Neutrophil (primary cell): ENCODE measurements around the gene ALPG.

Experiments used
- H3K27ac ChIP-seq: fragments of 200-600 bp; sonication (generic); 2 replicates; pipeline ENCODE4 v1.5.1; 2016; ENCODE audit warnings: mild to moderate bottlenecking, moderate library complexity
- H3K27me3 ChIP-seq: fragments of 200-600 bp; sonication (generic); 2 replicates; pipeline ENCODE4 v1.6.0; 2016; ENCODE audit warnings: mild to moderate bottlenecking
- H3K36me3 ChIP-seq: fragments of 200-600 bp; sonication (generic); 2 replicates; pipeline ENCODE4 v1.5.1; 2017
- H3K4me1 ChIP-seq, 2 experiments: fragments of 200-600 bp in 1 of 2; sonication (generic) in 1 of 2; 1 replicate in 1 of 2; 2 replicates in 1 of 2; pipeline versions ENCODE4 v1.5.1 to v1.6.1; 2013 to 2016; ENCODE audit warnings: low read depth in 1 of 2, low read length in 1 of 2, mild to moderate bottlenecking in 1 of 2, moderate library complexity in 1 of 2; ENCODE audit not compliant: control insufficient read depth in 1 of 2, insufficient read depth in 1 of 2
- H3K4me3 ChIP-seq, 2 experiments: fragments of 200-600 bp in 1 of 2; sonication (generic) in 1 of 2; 1 replicate in 1 of 2; 2 replicates in 1 of 2; pipeline ENCODE4 v1.5.1; 2013 to 2016; ENCODE audit warnings: low read depth in 1 of 2, low read length in 1 of 2, mild to moderate bottlenecking in 1 of 2, moderate library complexity in 1 of 2
- H3K9me3 ChIP-seq: fragments of 200-600 bp; sonication (generic); 2 replicates; pipeline ENCODE4 v1.5.1; 2016
- CTCF ChIP-seq: fragments of 200-600 bp; sonication (generic); IDR thresholded peaks from 2 replicates; pipeline ENCODE4 v1.5.1; 2016; ENCODE audit warnings: antibody characterized with exemption

The ALPG gene

GRCh38 chr2:232455426-232456255, 49.0 kb downstream of the ALPG start, which contains the start of gene ALPI:
TSS of gene ALPI (plus strand) at chr2:232456153. CDS start at chr2:232456200, 47 bp downstream.
- H3K27me3 ChIP-seq = peaks cover 45% of the 10 kb centered on the region
- H3K4me3 ChIP-seq = no peak within 1 kb of the TSS
- no peak within 1 kb of the TSS for H3K27ac ChIP-seq
- H3K9me3 ChIP-seq = no peaks in the 10 kb centered on the region
- H3K4me1 ChIP-seq = no peaks in the 10 kb centered on the region
- H3K36me3 ChIP-seq = no peaks in the 10 kb centered on the region
- TF ChIP-seq CTCF = no peak

GRCh38 chr2:232456296-232457120, 49.9 kb downstream of the ALPG start:
- H3K27me3 ChIP-seq = peaks cover 48% of the 10 kb centered on the region
- no peaks in the 10 kb centered on the region for H3K4me1 ChIP-seq
- no peak overlapping the region for H3K27ac ChIP-seq
- TF ChIP-seq CTCF = no peak
- no peaks in the 10 kb centered on the region for H3K9me3 ChIP-seq
- no peak overlapping the region for H3K4me3 ChIP-seq
- no peaks in the 10 kb centered on the region for H3K36me3 ChIP-seq

GRCh38 chr2:232457121-232458011, 50.7 kb downstream of the ALPG start:
- no peaks in the 10 kb centered on the region for H3K36me3 ChIP-seq
- no peak overlapping the region for H3K4me3 ChIP-seq
- H3K9me3 ChIP-seq = no peaks in the 10 kb centered on the region
- H3K27me3 ChIP-seq = peaks cover 56% of the 10 kb centered on the region
- no peak overlapping the region for H3K27ac ChIP-seq
- no peak for TF ChIP-seq CTCF
- H3K4me1 ChIP-seq = no peaks in the 10 kb centered on the region

GRCh38 chr2:232458051-232458660, 51.5 kb downstream of the ALPG start:
- Histone ChIP-seq H3K36me3 (no peaks in the 10 kb centered on the region), H3K4me3 (no peak overlapping the region), H3K27me3 (peaks cover 63% of the 10 kb centered on the region), H3K4me1 (no peaks in the 10 kb centered on the region), H3K27ac (no peak overlapping the region), H3K9me3 (no peaks in the 10 kb centered on the region)
- TF ChIP-seq CTCF = no peak
